Mesothelial cell of epicardium (in vitro differentiated cells): ENCODE results near the gene SRC. TPM values are rescaled to one million over a fixed set of nuclear protein-coding genes. Genes with fewer than 3 reads are reported as not detected.

ENCODE experiments used
- DNase-seq, 2 experiments: peaks; one replicate each; pipeline ENCODE4 v3.0.0; 2021; ENCODE audit warnings: low spot score in 2 of 2; ENCODE audit not compliant: unreplicated experiment in 2 of 2
- H3K27ac Mint-ChIP-seq: 2 replicates; pipeline ENCODE4 v1.8.0; 2021; ENCODE audit warnings: mixed read lengths
- H3K27me3 Mint-ChIP-seq: 2 replicates; pipeline ENCODE4 v1.8.0; 2021; ENCODE audit warnings: low read depth, mixed read lengths
- H3K36me3 Mint-ChIP-seq: 2 replicates; pipeline ENCODE4 v1.8.0; 2021; ENCODE audit warnings: mixed read lengths
- H3K4me1 Mint-ChIP-seq: 2 replicates; pipeline ENCODE4 v1.8.0; 2021; ENCODE audit warnings: mixed read lengths
- H3K4me3 Mint-ChIP-seq: 2 replicates; pipeline ENCODE4 v1.8.0; 2021; ENCODE audit warnings: mild to moderate bottlenecking, moderate library complexity, mixed read lengths
- H3K9me3 Mint-ChIP-seq: 2 replicates; pipeline ENCODE4 v1.8.0; 2021; ENCODE audit warnings: mixed read lengths
- CTCF ChIP-seq: fragments of 200-600 bp; sonication (generic); IDR thresholded peaks from one replicate; pipeline ENCODE4 v1.5.0; 2021; ENCODE audit warnings: antibody characterized with exemption; ENCODE audit not compliant: unreplicated experiment
- total RNA-seq: library from RNA; stranded (reverse); gene quantifications from 3 replicates; pipeline ENCODE4 v1.2.1, GENCODE V29; 2021

Gene SRC
- 81.2 to 85.2 TPM (median 81.3 TPM) in 3 replicates for total RNA-seq

- Mint-ChIP-seq H3K9me3 (no peaks in the 10 kb centered on the region), H3K27me3 (no peaks in the 10 kb centered on the region), H3K4me1 (peaks cover 28% of the 10 kb centered on the region), H3K4me3 (peak within 1 kb of the TSS; percentile 67), H3K27ac (peak within 1 kb of the TSS; percentile 83), H3K36me3 (peaks cover 10% of the 10 kb centered on the region)
- no peak for TF ChIP-seq CTCF
- peak; percentile 73 to 80 for DNase-seq
These were observed at the start of gene SRC for GRCh38 chr20:37345339-37346235. Gene SRC, plus strand, starts transcription at chr20:37346140. Its CDS starts 38,014 bp downstream, at chr20:37384154.

GRCh38 chr20:37296371-37296770 lies 49.6 kb upstream of the SRC start:
- Mint-ChIP-seq H3K9me3 (peaks cover 10% of the 10 kb centered on the region), H3K27me3 (no peaks in the 10 kb centered on the region), H3K36me3 (peaks cover 43% of the 10 kb centered on the region), H3K4me1 (peaks cover 15% of the 10 kb centered on the region), H3K4me3 (no peak overlapping the region), H3K27ac (peak overlapping the region; percentile 36)
- no peak for TF ChIP-seq CTCF
- DNase-seq, result no peak

- TF ChIP-seq CTCF, result no peak
- DNase-seq, result no peak
- Mint-ChIP-seq H3K27me3 (no peaks in the 10 kb centered on the region), H3K36me3 (peaks cover 45% of the 10 kb centered on the region), H3K27ac (no peak overlapping the region), H3K9me3 (peaks cover 10% of the 10 kb centered on the region), H3K4me1 (peaks cover 15% of the 10 kb centered on the region), H3K4me3 (no peak overlapping the region)
These were observed 48.7 kb upstream of the SRC start for GRCh38 chr20:37297066-37297736.

- no peaks in the 10 kb centered on the region for H3K27me3 Mint-ChIP-seq
- peaks cover 40% of the 10 kb centered on the region for H3K36me3 Mint-ChIP-seq
- TF ChIP-seq CTCF, result no peak
- no peak for DNase-seq
- peak overlapping the region; percentile 39 for H3K27ac Mint-ChIP-seq
- peaks cover 15% of the 10 kb centered on the region for H3K4me1 Mint-ChIP-seq
- H3K9me3 Mint-ChIP-seq, result peaks cover 4% of the 10 kb centered on the region
- no peak overlapping the region for H3K4me3 Mint-ChIP-seq
These were observed 47.6 kb upstream of the SRC start for GRCh38 chr20:37298190-37298939.

GRCh38 chr20:37299718-37300528 lies 46.0 kb upstream of the SRC start:
- H3K27ac Mint-ChIP-seq, result peak overlapping the region; percentile 40
- no peak for TF ChIP-seq CTCF

More at GRCh38 chr20:37299718-37300528, 46.0 kb upstream of the SRC start:
- no peaks in the 10 kb centered on the region for H3K27me3 Mint-ChIP-seq
- H3K4me1 Mint-ChIP-seq, result peaks cover 15% of the 10 kb centered on the region
- H3K36me3 Mint-ChIP-seq, result peaks cover 36% of the 10 kb centered on the region
- no peak overlapping the region for H3K4me3 Mint-ChIP-seq
- DNase-seq, result no peak
- H3K9me3 Mint-ChIP-seq, result no peaks in the 10 kb centered on the region
